Measurements from ENCODE around the gene PDZK1IP1. TPM values are rescaled to one million over a fixed set of nuclear protein-coding genes. Genes with fewer than 3 reads are reported as not detected.

Gene PDZK1IP1
- polyA plus RNA-seq, 2 donors = 126 to 148 TPM

- peak overlapping the region; percentile 93 to 96 for H3K27ac ChIP-seq (ENCODE audit: low read depth in 2 of 2, low read length in 1 of 2)
- H3K4me1 ChIP-seq (ENCODE audit: control insufficient read depth in 2 of 2, insufficient read depth in 2 of 2, low read length in 1 of 2) = peaks cover 2 to 23% of the 10 kb centered on the region in 2 donors
- 31 to 36% methylated on average over 5 of the region's 5 CpGs for WGBS, 2 donors
Observed at GRCh38 chr1:47190509-47190855, 646 bp upstream of the PDZK1IP1 start.

DNA sequence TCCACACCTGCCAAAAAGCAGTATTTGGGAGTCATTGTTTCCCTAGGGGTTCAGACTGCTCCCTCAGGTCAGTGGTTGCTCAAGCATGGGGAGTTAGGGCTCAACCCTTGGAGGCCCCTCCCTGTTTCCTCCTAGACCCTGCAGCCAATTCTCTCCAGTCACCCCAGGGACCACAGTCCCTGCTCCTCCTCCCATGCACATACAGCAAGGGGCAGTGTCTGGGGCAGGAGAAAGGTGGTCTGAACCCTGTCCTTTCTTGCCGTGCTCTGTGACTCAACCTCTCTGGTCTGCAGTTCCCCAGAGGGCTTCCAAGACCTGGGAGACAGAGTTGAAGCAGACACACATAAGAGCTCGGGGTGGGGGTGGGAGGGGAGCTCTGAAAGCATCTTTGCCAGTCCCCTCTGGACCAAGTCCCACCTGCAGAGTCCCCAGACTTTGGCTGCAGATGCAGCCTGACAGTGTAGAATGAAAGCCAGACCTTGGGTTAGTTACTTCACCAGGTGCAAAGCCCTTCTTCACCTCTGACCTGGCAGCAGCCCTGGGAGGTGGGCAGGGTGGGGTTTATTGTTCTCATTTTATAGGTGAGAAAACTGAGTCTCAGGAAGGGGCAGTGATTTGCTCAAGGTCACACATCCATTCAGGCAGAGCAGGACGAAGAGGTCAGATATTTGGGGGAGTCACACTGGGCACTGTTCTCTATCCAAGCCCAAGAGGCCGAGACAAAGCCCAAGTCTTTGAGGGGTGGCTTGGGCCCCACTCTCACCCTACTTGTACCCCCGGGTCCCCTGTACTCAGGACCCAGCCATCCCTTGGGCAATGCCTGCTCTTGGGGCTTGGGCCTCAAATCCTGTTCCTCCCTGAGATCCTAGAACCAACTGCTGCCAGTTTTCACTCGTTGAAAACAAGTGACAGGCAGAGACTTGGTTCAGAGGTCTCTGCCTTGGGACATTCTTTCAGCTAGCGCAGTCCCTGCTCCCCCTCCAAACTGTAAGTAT, 748 bp downstream of the PDZK1IP1 start:
- Histone ChIP-seq H3K9me3 (ENCODE audit: control insufficient read depth in 2 of 2, insufficient read depth in 1 of 2, low read depth in 1 of 2, low read length in 1 of 2) (no peaks in the 10 kb centered on the region), H3K36me3 (ENCODE audit: control insufficient read depth in 2 of 2, insufficient read depth in 2 of 2, low read length in 1 of 2) (no peaks in the 10 kb centered on the region), H3K4me1 (ENCODE audit: control insufficient read depth in 2 of 2, insufficient read depth in 2 of 2, low read length in 1 of 2) (peaks cover 2 to 23% of the 10 kb centered on the region in 2 donors), H3K27me3 (ENCODE audit: control insufficient read depth in 1 of 2, insufficient read depth in 2 of 2, low read length in 2 of 2) (no peaks in the 10 kb centered on the region), H3K27ac (ENCODE audit: low read depth in 2 of 2, low read length in 1 of 2) (peak overlapping the region; percentile 93 to 96), H3K4me3 (ENCODE audit: low read depth in 1 of 2, low read length in 2 of 2) (peak overlapping the region; percentile 38 to 53)
- 58 to 69% methylated on average over 7 of the region's 7 CpGs for WGBS, 2 donors

More at GRCh38 chr1:47190509-47190855, 646 bp upstream of the PDZK1IP1 start:
- Histone ChIP-seq H3K27me3 (ENCODE audit: control insufficient read depth in 1 of 2, insufficient read depth in 2 of 2, low read length in 2 of 2) (no peaks in the 10 kb centered on the region), H3K4me3 (ENCODE audit: low read depth in 1 of 2, low read length in 2 of 2) (no peak overlapping the region), H3K9me3 (ENCODE audit: control insufficient read depth in 2 of 2, insufficient read depth in 1 of 2, low read depth in 1 of 2, low read length in 1 of 2) (no peaks in the 10 kb centered on the region), H3K36me3 (ENCODE audit: control insufficient read depth in 2 of 2, insufficient read depth in 2 of 2, low read length in 1 of 2) (no peaks in the 10 kb centered on the region)

DNA sequence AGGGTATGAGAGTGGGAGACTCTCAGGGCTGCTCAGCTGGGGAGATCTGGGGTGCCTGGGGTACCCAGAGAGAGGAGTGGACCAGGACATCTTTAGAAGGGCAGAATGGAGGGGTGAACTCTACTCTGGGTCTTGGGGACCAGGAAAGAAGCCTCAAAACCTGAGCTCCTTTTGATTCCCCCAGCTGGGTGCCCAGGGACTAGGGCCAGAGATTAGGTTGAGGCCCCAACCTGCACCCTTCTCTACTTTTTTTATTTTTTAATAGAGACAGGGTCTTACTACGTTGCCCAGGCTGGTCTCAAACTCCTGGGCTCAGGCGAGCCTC, 1.9 kb downstream of the PDZK1IP1 start:
- H3K27me3 ChIP-seq (ENCODE audit: control insufficient read depth in 1 of 2, insufficient read depth in 2 of 2, low read length in 2 of 2) = no peaks in the 10 kb centered on the region
- H3K9me3 ChIP-seq (ENCODE audit: control insufficient read depth in 2 of 2, insufficient read depth in 1 of 2, low read depth in 1 of 2, low read length in 1 of 2) = no peaks in the 10 kb centered on the region
- H3K36me3 ChIP-seq (ENCODE audit: control insufficient read depth in 2 of 2, insufficient read depth in 2 of 2, low read length in 1 of 2) = peaks cover 0 to 3% of the 10 kb centered on the region in 2 donors
- H3K4me3 ChIP-seq (ENCODE audit: low read depth in 1 of 2, low read length in 2 of 2) = peak overlapping the region in 1 of 2 donors; percentile 53
- WGBS, 2 donors = 77 to 84% methylated on average over 2 of the region's 2 CpGs
- H3K4me1 ChIP-seq (ENCODE audit: control insufficient read depth in 2 of 2, insufficient read depth in 2 of 2, low read length in 1 of 2) = peaks cover 2 to 23% of the 10 kb centered on the region in 2 donors
- peak overlapping the region in 1 of 2 donors; percentile 26 for H3K27ac ChIP-seq (ENCODE audit: low read depth in 2 of 2, low read length in 1 of 2)

DNA sequence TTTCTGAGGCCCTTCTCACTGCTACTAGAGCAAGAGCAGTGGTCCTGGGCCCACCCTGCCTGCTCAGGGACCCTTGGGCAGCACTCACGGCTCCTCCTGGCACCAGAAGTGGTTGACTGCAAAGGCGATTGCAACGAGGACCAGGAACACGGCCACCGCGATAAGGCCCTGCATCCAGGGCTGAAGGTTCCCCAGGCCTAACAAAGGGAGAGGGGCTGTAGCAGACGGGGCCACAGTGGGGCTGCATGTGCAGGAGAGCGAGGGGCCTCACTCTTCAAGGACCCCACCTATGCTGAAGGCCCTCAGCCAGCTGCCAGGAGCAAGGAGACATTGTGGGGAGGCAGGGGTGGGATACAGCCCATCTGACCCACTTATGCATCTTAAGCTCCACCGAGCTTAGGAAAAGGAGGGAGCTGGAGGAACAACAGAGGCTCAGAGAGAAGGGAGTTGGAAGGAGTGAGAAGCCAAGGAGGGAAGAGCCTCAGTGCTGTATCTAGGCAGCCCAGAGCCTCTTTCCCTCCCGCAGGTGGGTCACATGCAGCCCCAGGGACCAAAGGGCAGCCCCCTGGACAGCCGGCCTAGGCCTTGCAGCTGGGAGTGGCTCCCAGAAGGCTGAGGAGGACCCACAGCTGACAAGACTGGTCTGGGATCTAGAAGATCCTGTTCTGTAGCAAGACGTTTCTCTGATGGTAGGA, 2.5 kb downstream of the PDZK1IP1 start:
- WGBS, 2 donors = 79 to 83% methylated on average over 11 to 12 of the region's 12 CpGs
- Histone ChIP-seq H3K9me3 (ENCODE audit: control insufficient read depth in 2 of 2, insufficient read depth in 1 of 2, low read depth in 1 of 2, low read length in 1 of 2) (no peaks in the 10 kb centered on the region), H3K27me3 (ENCODE audit: control insufficient read depth in 1 of 2, insufficient read depth in 2 of 2, low read length in 2 of 2) (no peaks in the 10 kb centered on the region), H3K4me3 (ENCODE audit: low read depth in 1 of 2, low read length in 2 of 2) (peak overlapping the region; percentile 16 to 53), H3K4me1 (ENCODE audit: control insufficient read depth in 2 of 2, insufficient read depth in 2 of 2, low read length in 1 of 2) (peaks cover 2 to 23% of the 10 kb centered on the region in 2 donors), H3K36me3 (ENCODE audit: control insufficient read depth in 2 of 2, insufficient read depth in 2 of 2, low read length in 1 of 2) (peaks cover 0 to 3% of the 10 kb centered on the region in 2 donors), H3K27ac (ENCODE audit: low read depth in 2 of 2, low read length in 1 of 2) (peak overlapping the region in 1 of 2 donors; percentile 26)

GRCh38 chr1:47186267-47187185, 3.3 kb downstream of the PDZK1IP1 start:
- Histone ChIP-seq H3K36me3 (ENCODE audit: control insufficient read depth in 2 of 2, insufficient read depth in 2 of 2, low read length in 1 of 2) (peaks cover 0 to 3% of the 10 kb centered on the region in 2 donors), H3K4me3 (ENCODE audit: low read depth in 1 of 2, low read length in 2 of 2) (no peak overlapping the region), H3K27ac (ENCODE audit: low read depth in 2 of 2, low read length in 1 of 2) (no peak overlapping the region), H3K4me1 (ENCODE audit: control insufficient read depth in 2 of 2, insufficient read depth in 2 of 2, low read length in 1 of 2) (peaks cover 0 to 20% of the 10 kb centered on the region in 2 donors), H3K9me3 (ENCODE audit: control insufficient read depth in 2 of 2, insufficient read depth in 1 of 2, low read depth in 1 of 2, low read length in 1 of 2) (no peaks in the 10 kb centered on the region), H3K27me3 (ENCODE audit: control insufficient read depth in 1 of 2, insufficient read depth in 2 of 2, low read length in 2 of 2) (no peaks in the 10 kb centered on the region)
- 93 to 95% methylated on average over 13 of the region's 13 CpGs for WGBS, 2 donors

DNA sequence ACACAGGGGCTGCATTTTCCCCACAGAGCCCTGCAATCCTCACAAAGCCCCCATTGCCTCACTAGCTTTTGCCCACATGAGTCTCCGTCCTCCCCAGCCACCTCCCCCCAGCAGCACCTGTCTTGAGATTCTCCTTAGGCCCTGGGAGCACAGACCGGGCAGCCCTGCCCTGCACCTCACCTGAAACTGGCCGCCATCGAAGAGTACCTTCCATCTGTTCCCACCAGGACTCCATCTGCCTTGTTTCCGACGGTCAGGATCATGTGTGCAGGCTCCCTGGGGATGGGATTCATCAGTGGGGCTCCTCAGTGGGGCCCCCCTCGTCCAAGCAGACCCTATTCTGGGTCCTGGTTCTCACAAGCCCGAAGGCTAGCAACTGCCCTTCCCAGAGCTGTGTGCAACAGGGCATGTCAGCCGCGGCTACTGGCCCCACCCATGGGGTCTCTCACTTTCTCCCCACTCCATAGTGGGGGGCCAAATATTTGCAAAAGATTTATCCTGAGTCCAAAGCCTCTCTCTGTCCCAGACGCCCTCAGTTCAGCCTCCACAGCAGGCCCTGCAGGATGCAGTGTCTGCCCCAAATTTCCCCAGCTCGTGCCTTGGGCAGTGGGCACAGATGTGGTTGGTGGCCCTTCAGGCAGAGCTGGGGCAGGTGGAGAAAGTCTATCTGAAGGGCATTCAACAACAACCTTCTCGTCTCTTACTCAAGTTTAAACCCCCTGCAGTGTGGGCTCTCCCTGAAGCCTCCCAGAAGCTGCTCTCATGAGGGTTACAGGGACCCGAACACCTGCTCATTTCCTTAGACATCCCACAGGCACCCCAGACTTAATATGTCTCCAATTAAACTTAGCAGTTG, 4.8 kb downstream of the PDZK1IP1 start:
- 86 to 90% methylated on average over 14 of the region's 14 CpGs for WGBS, 2 donors
- Histone ChIP-seq H3K27me3 (ENCODE audit: control insufficient read depth in 1 of 2, insufficient read depth in 2 of 2, low read length in 2 of 2) (no peaks in the 10 kb centered on the region), H3K4me3 (ENCODE audit: low read depth in 1 of 2, low read length in 2 of 2) (no peak overlapping the region), H3K4me1 (ENCODE audit: control insufficient read depth in 2 of 2, insufficient read depth in 2 of 2, low read length in 1 of 2) (peaks cover 0 to 11% of the 10 kb centered on the region in 2 donors), H3K36me3 (ENCODE audit: control insufficient read depth in 2 of 2, insufficient read depth in 2 of 2, low read length in 1 of 2) (peaks cover 0 to 3% of the 10 kb centered on the region in 2 donors), H3K9me3 (ENCODE audit: control insufficient read depth in 2 of 2, insufficient read depth in 1 of 2, low read depth in 1 of 2, low read length in 1 of 2) (no peaks in the 10 kb centered on the region), H3K27ac (ENCODE audit: low read depth in 2 of 2, low read length in 1 of 2) (no peak overlapping the region)

DNA sequence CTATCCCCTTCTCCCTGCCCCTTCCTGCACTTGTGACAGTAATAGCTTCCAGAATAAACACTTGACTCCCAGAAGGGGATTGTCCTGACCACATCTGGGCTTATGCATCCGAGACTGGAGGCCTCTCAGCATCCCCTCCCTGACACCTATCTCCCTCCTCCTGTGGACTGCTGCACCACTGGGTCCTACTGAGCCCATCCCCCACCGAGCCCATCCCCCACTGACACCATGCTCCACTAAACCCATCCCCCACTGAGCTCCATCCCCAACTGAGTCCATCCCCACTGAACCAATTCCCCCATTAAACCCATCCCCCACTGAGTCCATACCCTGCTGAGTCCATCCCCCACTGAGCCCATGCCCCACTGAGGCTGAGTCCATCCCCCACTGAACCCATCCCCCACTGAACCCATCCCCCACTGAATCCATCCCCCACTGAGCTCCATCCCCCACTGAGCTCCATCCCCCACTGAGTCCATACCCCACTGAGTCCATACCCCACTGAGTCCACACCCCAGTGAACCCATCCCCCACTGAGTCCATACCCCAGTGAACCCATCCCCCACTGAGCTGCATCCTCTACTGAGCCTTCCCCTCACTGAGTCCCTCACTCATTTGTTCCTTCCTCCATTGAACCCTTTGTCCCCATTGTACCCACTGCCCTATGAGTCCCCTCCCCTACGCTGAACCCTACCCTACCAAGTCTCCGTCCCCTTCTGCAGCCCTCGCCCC, 5.6 kb downstream of the PDZK1IP1 start:
- H3K27ac ChIP-seq (ENCODE audit: low read depth in 2 of 2, low read length in 1 of 2) = no peak overlapping the region
- no peaks in the 10 kb centered on the region for H3K27me3 ChIP-seq (ENCODE audit: control insufficient read depth in 1 of 2, insufficient read depth in 2 of 2, low read length in 2 of 2)
- peaks cover 0 to 13% of the 10 kb centered on the region in 2 donors for H3K4me1 ChIP-seq (ENCODE audit: control insufficient read depth in 2 of 2, insufficient read depth in 2 of 2, low read length in 1 of 2)
- WGBS, 2 donors = 80 to 87% methylated on average over 5 of the region's 5 CpGs
- no peaks in the 10 kb centered on the region for H3K9me3 ChIP-seq (ENCODE audit: control insufficient read depth in 2 of 2, insufficient read depth in 1 of 2, low read depth in 1 of 2, low read length in 1 of 2)
- no peak overlapping the region for H3K4me3 ChIP-seq (ENCODE audit: low read depth in 1 of 2, low read length in 2 of 2)
- H3K36me3 ChIP-seq (ENCODE audit: control insufficient read depth in 2 of 2, insufficient read depth in 2 of 2, low read length in 1 of 2) = peaks cover 0 to 3% of the 10 kb centered on the region in 2 donors

DNA sequence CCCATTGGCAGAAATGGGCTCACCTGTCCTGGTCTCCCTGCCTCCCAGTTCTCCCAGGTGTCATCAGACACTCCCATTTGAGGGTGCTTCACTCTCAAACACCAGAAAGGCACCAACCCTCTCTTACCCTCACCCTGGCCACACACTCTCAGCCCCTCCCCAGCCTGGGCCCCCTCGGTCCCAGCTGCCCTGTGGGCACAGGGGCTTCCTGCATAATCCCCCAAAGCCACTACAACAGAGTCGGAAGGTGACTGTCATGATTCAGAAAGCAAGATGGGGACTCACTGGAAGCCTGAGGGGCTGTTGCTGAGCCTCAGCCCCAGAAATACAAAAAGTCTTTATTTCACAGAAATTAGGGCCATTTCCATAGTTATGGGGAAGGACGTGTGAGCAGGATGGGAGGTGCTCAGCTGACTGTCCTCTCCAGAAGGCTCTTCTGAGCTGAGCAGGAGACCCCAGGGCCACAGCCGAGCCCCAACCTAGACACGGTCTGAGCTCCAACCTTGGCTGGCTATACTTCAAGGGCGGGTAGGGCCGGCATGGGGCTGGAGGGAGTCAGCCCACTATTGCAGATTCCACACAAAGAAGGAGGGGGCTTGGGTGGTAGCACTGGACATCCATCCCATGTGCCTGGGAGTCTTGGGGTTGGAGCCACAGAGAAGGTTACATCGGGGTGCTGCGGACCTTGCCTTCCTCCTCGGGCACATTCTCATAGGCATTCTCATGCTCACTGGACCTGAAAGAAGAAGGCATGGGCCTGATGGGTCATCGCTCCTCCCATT, 6.3 kb downstream of the PDZK1IP1 start:
- no peak overlapping the region for H3K27ac ChIP-seq (ENCODE audit: low read depth in 2 of 2, low read length in 1 of 2)
- H3K36me3 ChIP-seq (ENCODE audit: control insufficient read depth in 2 of 2, insufficient read depth in 2 of 2, low read length in 1 of 2) = peaks cover 0 to 3% of the 10 kb centered on the region in 2 donors
- no peak overlapping the region for H3K4me3 ChIP-seq (ENCODE audit: low read depth in 1 of 2, low read length in 2 of 2)
- whole genome bisulfite sequencing, 2 donors = 81 to 83% methylated on average over 11 of the region's 11 CpGs
- no peaks in the 10 kb centered on the region for H3K27me3 ChIP-seq (ENCODE audit: control insufficient read depth in 1 of 2, insufficient read depth in 2 of 2, low read length in 2 of 2)
- no peaks in the 10 kb centered on the region for H3K9me3 ChIP-seq (ENCODE audit: control insufficient read depth in 2 of 2, insufficient read depth in 1 of 2, low read depth in 1 of 2, low read length in 1 of 2)
- H3K4me1 ChIP-seq (ENCODE audit: control insufficient read depth in 2 of 2, insufficient read depth in 2 of 2, low read length in 1 of 2) = peaks cover 0 to 14% of the 10 kb centered on the region in 2 donors

Measured in esophagus (tissue), 2 donors.